Thymus (tissue), 11 donors: ENCODE measurements around the gene LONRF3. TPM values are rescaled to one million over a fixed set of nuclear protein-coding genes. Genes with fewer than 3 reads are reported as not detected.
"Not testable (repeated sequence)": the region's sequence is repeated elsewhere in the genome, so short reads cannot be mapped to it uniquely, and the experiment has no call there.

ENCODE experiments used
- DNase-seq, 9 donors: peaks; one replicate each; pipeline ENCODE4 v3.0.0-alpha.2; 2013; ENCODE audit warnings: low spot score in 9 of 9, low read depth in 6 of 9, missing footprints in 1 of 9
- H3K27ac ChIP-seq, 2 donors: one replicate each; pipeline ENCODE4 v1.5.1; 2013; ENCODE audit warnings: control low read depth in 1 of 2, low read depth in 1 of 2, low read length in 1 of 2, mild to moderate bottlenecking in 1 of 2, moderate library complexity in 1 of 2
- H3K27me3 ChIP-seq, 2 donors: one replicate each; pipeline ENCODE4 v1.5.1; 2013; ENCODE audit warnings: low read length in 1 of 2; ENCODE audit not compliant: control insufficient read depth in 2 of 2, insufficient read depth in 1 of 2
- H3K36me3 ChIP-seq, 2 donors: one replicate each; pipeline ENCODE4 v1.5.1; 2013; ENCODE audit warnings: low read length in 1 of 2, mild to moderate bottlenecking in 1 of 2, moderate library complexity in 1 of 2; ENCODE audit not compliant: control insufficient read depth in 2 of 2, insufficient read depth in 2 of 2
- H3K4me1 ChIP-seq, 2 donors: one replicate each; pipeline ENCODE4 v1.5.1; 2013; ENCODE audit warnings: low read length in 2 of 2; ENCODE audit not compliant: control insufficient read depth in 2 of 2, insufficient read depth in 2 of 2
- H3K4me3 ChIP-seq, 2 donors: one replicate each; pipeline ENCODE4 v1.5.1; 2013; ENCODE audit warnings: low read length in 2 of 2, control low read depth in 1 of 2, mild to moderate bottlenecking in 1 of 2
- H3K9me3 ChIP-seq, 2 donors: one replicate each; pipeline ENCODE4 v1.5.1; 2013; ENCODE audit warnings: low read length in 1 of 2, mild to moderate bottlenecking in 1 of 2; ENCODE audit not compliant: control insufficient read depth in 2 of 2, insufficient read depth in 1 of 2
- WGBS: extraction: QIAGEN DNeasy Blood & Tissue Kit; methylation state at CpG from one replicate; pipeline ENCODE4 v1.1.7; 2013; 5-methylcytosine and 5-hydroxymethylcytosine counted together
- polyA plus RNA-seq: library from polyadenylated mRNA; stranded (reverse); fragments of 200-250 nt; gene quantifications from one replicate; pipeline ENCODE4 v1.2.3, GENCODE V29; 2013
- total RNA-seq: library from RNA; stranded (reverse); fragments of 120-200 nt; gene quantifications from one replicate; pipeline ENCODE4 v1.2.4, GENCODE V29; 2013
- donor health status: healthy.

Gene LONRF3
- total and polyA plus RNA-seq, 2 donors, result 0.19 to 0.25 TPM

GRCh38 chrX:118977424-118977823, 3.0 kb downstream of the LONRF3 start:
- H3K27ac ChIP-seq, result no peak overlapping the region
- H3K4me1 ChIP-seq, result peaks cover 0 to 8% of the 10 kb centered on the region in 2 donors
- no peak for DNase-seq
- no peak overlapping the region for H3K4me3 ChIP-seq
- WGBS, result 95% methylated on average over 3 of the region's 3 CpGs
- peaks cover 6 to 59% of the 10 kb centered on the region in 2 donors for H3K27me3 ChIP-seq
- no peaks in the 10 kb centered on the region for H3K36me3 ChIP-seq
- no peaks in the 10 kb centered on the region for H3K9me3 ChIP-seq

- Histone ChIP-seq H3K9me3 (no peaks in the 10 kb centered on the region), H3K36me3 (no peaks in the 10 kb centered on the region), H3K27me3 (peaks cover 6 to 49% of the 10 kb centered on the region in 2 donors), H3K4me3 (no peak overlapping the region), H3K4me1 (peaks cover 0 to 8% of the 10 kb centered on the region in 2 donors), H3K27ac (no peak overlapping the region)
- DNase-seq, result no peak
Measured at GRCh38 chrX:118978451-118978850, 4.0 kb downstream of the LONRF3 start.

GRCh38 chrX:118980761-118981160, 6.3 kb downstream of the LONRF3 start:
- no peak overlapping the region for H3K27ac ChIP-seq
- peaks cover 0 to 5% of the 10 kb centered on the region in 2 donors for H3K4me1 ChIP-seq
- no peaks in the 10 kb centered on the region for H3K9me3 ChIP-seq
- WGBS, result 92% methylated on average over 1 of the region's 1 CpG
- peaks cover 3 to 26% of the 10 kb centered on the region in 2 donors for H3K27me3 ChIP-seq
- no peak for DNase-seq
- H3K4me3 ChIP-seq, result no peak overlapping the region
- H3K36me3 ChIP-seq, result no peaks in the 10 kb centered on the region

GRCh38 chrX:118983513-118983912, 9.1 kb downstream of the LONRF3 start:
- WGBS, result 92% methylated on average over 6 of the region's 6 CpGs
- no peak overlapping the region for H3K4me3 ChIP-seq
- H3K27me3 ChIP-seq, result peaks cover 0 to under 1% of the 10 kb centered on the region in 2 donors
- H3K9me3 ChIP-seq, result no peaks in the 10 kb centered on the region
- no peak overlapping the region for H3K27ac ChIP-seq
- no peaks in the 10 kb centered on the region for H3K36me3 ChIP-seq
- DNase-seq, result no peak
- H3K4me1 ChIP-seq, result no peaks in the 10 kb centered on the region

GRCh38 chrX:118988911-118989310, 14.5 kb downstream of the LONRF3 start:
- WGBS, result 69% methylated on average over 7 of the region's 7 CpGs
- no peak for DNase-seq
- Histone ChIP-seq H3K9me3 (no peaks in the 10 kb centered on the region), H3K4me1 (no peaks in the 10 kb centered on the region), H3K27me3 (no peaks in the 10 kb centered on the region), H3K27ac (no peak overlapping the region), H3K4me3 (no peak overlapping the region), H3K36me3 (no peaks in the 10 kb centered on the region)

GRCh38 chrX:118989886-118990285, 15.5 kb downstream of the LONRF3 start:
- H3K36me3 ChIP-seq, result no peaks in the 10 kb centered on the region
- no peak for DNase-seq
- no peaks in the 10 kb centered on the region for H3K9me3 ChIP-seq
- WGBS, result 88% methylated on average over 1 of the region's 1 CpG
- H3K4me3 ChIP-seq, result no peak overlapping the region
- H3K4me1 ChIP-seq, result no peaks in the 10 kb centered on the region
- H3K27me3 ChIP-seq, result no peaks in the 10 kb centered on the region
- H3K27ac ChIP-seq, result no peak overlapping the region

GRCh38 chrX:118990512-118991227, 16.3 kb downstream of the LONRF3 start:
- WGBS, result 91% methylated on average over 11 of the region's 11 CpGs
- no peak overlapping the region for H3K27ac ChIP-seq

GRCh38 chrX:118992441-118993121, 18.2 kb downstream of the LONRF3 start:
- H3K4me3 ChIP-seq, H3K36me3 ChIP-seq, H3K27me3 ChIP-seq, H3K27ac ChIP-seq, H3K9me3 ChIP-seq, DNase-seq, H3K4me1 ChIP-seq: not testable (repeated sequence)
- 83% methylated on average over 4 of the region's 4 CpGs for WGBS

More at GRCh38 chrX:118990512-118991227, 16.3 kb downstream of the LONRF3 start:
- Histone ChIP-seq H3K4me1 (no peaks in the 10 kb centered on the region), H3K9me3 (no peaks in the 10 kb centered on the region), H3K27me3 (no peaks in the 10 kb centered on the region), H3K36me3 (no peaks in the 10 kb centered on the region), H3K4me3 (no peak overlapping the region)
- no peak for DNase-seq

GRCh38 chrX:119003462-119003861, 29.0 kb downstream of the LONRF3 start:
- no peaks in the 10 kb centered on the region for H3K36me3 ChIP-seq
- H3K4me3 ChIP-seq, result no peak overlapping the region
- no peaks in the 10 kb centered on the region for H3K9me3 ChIP-seq
- DNase-seq, result no peak
- WGBS, result 81% methylated on average over 3 of the region's 3 CpGs
- no peaks in the 10 kb centered on the region for H3K4me1 ChIP-seq
- H3K27me3 ChIP-seq, result no peaks in the 10 kb centered on the region
- H3K27ac ChIP-seq, result no peak overlapping the region
